DND-41 (cell line): ENCODE data around the gene KLF18.

ENCODE experiments used
- ATAC-seq: fragments of 200-7000 bp; cut with Tn5 transposase; 3 replicates; pipeline ENCODE4 v1.9.1; 2021; ENCODE audit warnings: low read depth; ENCODE audit not compliant: insufficient read depth
- DNase-seq: peaks from one replicate; pipeline ENCODE4 v3.0.0-alpha.2; 2020
- H2AFZ ChIP-seq: 2 replicates; pipeline ENCODE4 v1.6.0; 2012; ENCODE audit warnings: low read depth, low read length
- H3K27ac ChIP-seq: 2 replicates; pipeline ENCODE4 v1.5.1; 2012; ENCODE audit warnings: low read length, inconsistent platforms
- H3K27me3 ChIP-seq: fragments of 200-600 bp; sonication (generic); 2 replicates; pipeline ENCODE4 v1.6.0; 2012; ENCODE audit warnings: low read length, mild to moderate bottlenecking, inconsistent platforms; ENCODE audit not compliant: insufficient read depth, poor library complexity
- H3K36me3 ChIP-seq: 2 replicates; pipeline ENCODE4 v1.5.1; 2012; ENCODE audit warnings: low read length, inconsistent platforms; ENCODE audit not compliant: insufficient read depth
- H3K4me1 ChIP-seq: 2 replicates; pipeline ENCODE4 v1.5.1; 2012; ENCODE audit warnings: mild to moderate bottlenecking, low read length; ENCODE audit not compliant: insufficient read depth
- H3K4me2 ChIP-seq: 2 replicates; pipeline ENCODE4 v1.6.0; 2012; ENCODE audit warnings: mild to moderate bottlenecking, moderate library complexity, low read length, inconsistent platforms; ENCODE audit not compliant: insufficient read depth
- H3K4me3 ChIP-seq, 2 experiments: fragments of 200-600 bp in 1 of 2; shearing (Covaris generic) in 1 of 2; 2 replicates each; pipeline ENCODE4 v1.5.1; 2012 to 2016; ENCODE audit warnings: inconsistent platforms in 2 of 2, low read length in 2 of 2, mild to moderate bottlenecking in 2 of 2, low read depth in 1 of 2, moderate library complexity in 1 of 2
- H3K79me2 ChIP-seq: 2 replicates; pipeline ENCODE4 v1.6.0; 2012; ENCODE audit warnings: low read length, inconsistent platforms; ENCODE audit not compliant: insufficient read depth
- H3K9ac ChIP-seq: 2 replicates; pipeline ENCODE4 v1.6.0; 2012; ENCODE audit warnings: low read depth, mild to moderate bottlenecking, inconsistent platforms, low read length, moderate library complexity
- H3K9me3 ChIP-seq: 2 replicates; pipeline ENCODE4 v1.5.1; 2012; ENCODE audit warnings: low read length, moderate library complexity, mild to moderate bottlenecking, inconsistent platforms; ENCODE audit not compliant: insufficient read depth, severe bottlenecking
- H4K20me1 ChIP-seq: 2 replicates; pipeline ENCODE4 v1.6.0; 2012; ENCODE audit warnings: low read length; ENCODE audit not compliant: insufficient read depth
- EZH2 ChIP-seq: IDR thresholded peaks from 3 replicates; pipeline ENCODE4 v1.6.1; 2012; ENCODE audit warnings: borderline replicate concordance, low read depth, mild to moderate bottlenecking, moderate library complexity, low read length, inconsistent platforms; ENCODE audit not compliant: severe bottlenecking
- TF ChIP-seq, protein P1 (sequence below): IDR thresholded peaks from 2 replicates; pipeline ENCODE4 v1.5.1; 2012; ENCODE audit warnings: borderline replicate concordance, low read length, moderate library complexity, mild to moderate bottlenecking; ENCODE audit not compliant: poor library complexity, severe bottlenecking; ENCODE audit errors: extremely low read depth

Gene KLF18

DNA sequence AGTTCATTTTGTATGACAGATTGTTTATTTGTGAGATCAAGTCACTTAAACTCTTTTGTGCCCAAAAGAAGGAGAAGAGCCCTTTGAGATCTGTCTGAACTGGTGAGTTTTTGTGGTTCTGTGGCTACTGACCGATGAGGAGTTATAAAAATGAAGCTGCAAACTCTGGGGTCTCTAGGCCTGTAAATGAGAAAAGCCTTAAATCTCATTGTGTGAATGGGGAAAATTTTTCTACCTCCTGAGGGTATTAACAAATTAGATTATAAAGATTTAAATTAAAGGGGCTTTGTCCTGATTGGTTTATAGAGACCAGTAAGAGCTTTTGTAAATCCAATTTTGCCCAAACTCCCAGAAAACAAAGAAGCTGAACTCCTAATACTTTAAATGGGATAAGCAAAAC lies 32.5 kb downstream of the KLF18 start:
- H3K9ac ChIP-seq = no peak overlapping the region
- ATAC-seq (no peak), DNase-seq (no peak)
- H4K20me1 ChIP-seq = no peaks in the 10 kb centered on the region
- H3K27ac ChIP-seq = no peak overlapping the region
- no peak overlapping the region for H3K4me2 ChIP-seq
- no peak overlapping the region for H2AFZ ChIP-seq
- no peak overlapping the region for H3K4me3 ChIP-seq
- TF ChIP-seq EZH2 = no peak
- TF ChIP-seq, protein P1, sequence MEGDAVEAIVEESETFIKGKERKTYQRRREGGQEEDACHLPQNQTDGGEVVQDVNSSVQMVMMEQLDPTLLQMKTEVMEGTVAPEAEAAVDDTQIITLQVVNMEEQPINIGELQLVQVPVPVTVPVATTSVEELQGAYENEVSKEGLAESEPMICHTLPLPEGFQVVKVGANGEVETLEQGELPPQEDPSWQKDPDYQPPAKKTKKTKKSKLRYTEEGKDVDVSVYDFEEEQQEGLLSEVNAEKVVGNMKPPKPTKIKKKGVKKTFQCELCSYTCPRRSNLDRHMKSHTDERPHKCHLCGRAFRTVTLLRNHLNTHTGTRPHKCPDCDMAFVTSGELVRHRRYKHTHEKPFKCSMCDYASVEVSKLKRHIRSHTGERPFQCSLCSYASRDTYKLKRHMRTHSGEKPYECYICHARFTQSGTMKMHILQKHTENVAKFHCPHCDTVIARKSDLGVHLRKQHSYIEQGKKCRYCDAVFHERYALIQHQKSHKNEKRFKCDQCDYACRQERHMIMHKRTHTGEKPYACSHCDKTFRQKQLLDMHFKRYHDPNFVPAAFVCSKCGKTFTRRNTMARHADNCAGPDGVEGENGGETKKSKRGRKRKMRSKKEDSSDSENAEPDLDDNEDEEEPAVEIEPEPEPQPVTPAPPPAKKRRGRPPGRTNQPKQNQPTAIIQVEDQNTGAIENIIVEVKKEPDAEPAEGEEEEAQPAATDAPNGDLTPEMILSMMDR = no peak
- H3K27me3 ChIP-seq = peaks cover 11% of the 10 kb centered on the region
- H3K79me2 ChIP-seq = no peaks in the 10 kb centered on the region
- H3K36me3 ChIP-seq = no peaks in the 10 kb centered on the region
- H3K9me3 ChIP-seq = no peaks in the 10 kb centered on the region
- no peaks in the 10 kb centered on the region for H3K4me1 ChIP-seq

DNA sequence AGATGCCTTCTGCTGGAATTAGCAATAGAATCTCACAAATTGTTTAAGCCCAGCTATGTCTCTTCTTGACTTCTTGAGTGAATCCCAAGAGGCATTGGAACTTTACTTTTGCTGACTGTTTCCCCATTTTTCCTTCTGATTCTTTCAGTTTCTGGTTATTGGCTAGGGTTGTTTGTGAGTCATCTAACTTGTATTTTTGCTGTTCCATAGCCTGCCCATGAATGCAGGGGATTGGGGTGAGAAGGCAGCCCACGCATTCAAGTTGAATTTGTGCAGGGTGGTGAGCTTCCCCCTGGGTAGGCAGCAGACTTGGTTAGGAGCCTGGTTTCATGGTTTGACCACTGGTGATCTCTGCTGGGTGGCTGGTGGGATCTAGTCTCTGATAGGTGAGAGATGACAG lies 33.2 kb downstream of the KLF18 start:
- Histone ChIP-seq H3K36me3 (no peaks in the 10 kb centered on the region), H3K79me2 (no peaks in the 10 kb centered on the region), H3K4me2 (no peak overlapping the region), H3K9me3 (no peaks in the 10 kb centered on the region), H3K27ac (no peak overlapping the region), H3K4me1 (no peaks in the 10 kb centered on the region), H3K4me3 (no peak overlapping the region), H3K27me3 (peaks cover 11% of the 10 kb centered on the region), H2AFZ (no peak overlapping the region), H3K9ac (no peak overlapping the region), H4K20me1 (no peaks in the 10 kb centered on the region)
- TF ChIP-seq EZH2 = no peak
- TF ChIP-seq, protein P1 = no peak
- ATAC-seq = no peak
- no peak for DNase-seq

DNA sequence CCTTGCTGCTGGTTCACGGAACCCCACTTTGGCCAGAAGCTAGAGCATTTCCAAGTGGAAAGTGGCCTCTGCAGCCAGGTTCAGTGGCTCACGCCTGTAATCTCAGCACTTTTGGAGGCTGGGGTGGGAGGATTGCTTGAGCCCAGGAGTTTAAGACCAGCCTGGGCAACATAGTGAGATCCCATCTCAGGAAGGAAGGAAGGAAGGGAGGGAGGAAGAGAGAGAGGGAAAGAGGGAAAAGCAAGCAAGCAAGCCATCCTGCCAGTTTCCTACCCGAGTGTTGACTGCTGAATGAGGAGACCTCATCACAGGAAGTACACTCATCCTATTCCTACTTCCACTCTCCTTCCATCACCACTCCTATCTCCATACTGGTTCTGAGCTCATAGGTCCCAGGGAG lies 35.6 kb downstream of the KLF18 start:
- Histone ChIP-seq H3K9me3 (no peaks in the 10 kb centered on the region), H3K4me2 (no peak overlapping the region), H3K27ac (no peak overlapping the region), H2AFZ (no peak overlapping the region), H3K79me2 (no peaks in the 10 kb centered on the region), H3K4me3 (no peak overlapping the region), H3K4me1 (no peaks in the 10 kb centered on the region), H3K36me3 (no peaks in the 10 kb centered on the region), H3K9ac (no peak overlapping the region), H3K27me3 (peaks cover 11% of the 10 kb centered on the region), H4K20me1 (no peaks in the 10 kb centered on the region)
- TF ChIP-seq, protein P1 = no peak
- no peak for TF ChIP-seq EZH2
- ATAC-seq (no peak), DNase-seq (no peak)
